ENCODE data around the gene UBE2F.

Gene UBE2F

GRCh38 chr2:237929979-237930378 is 36.8 kb upstream of the UBE2F start:
- H3K27me3 ChIP-seq = peaks cover 4% of the 10 kb centered on the region
- H3K4me1 ChIP-seq (ENCODE audit: control insufficient read depth in 1 of 2, insufficient read depth in 1 of 2, low read depth in 1 of 2, low read length in 1 of 2) = no peaks in the 10 kb centered on the region
- no peaks in the 10 kb centered on the region for H3K36me3 ChIP-seq
- no peaks in the 10 kb centered on the region for H3K9me3 ChIP-seq
- no peak overlapping the region for H3K27ac ChIP-seq
- H3K4me3 ChIP-seq (ENCODE audit: low read depth in 1 of 2, low read length in 1 of 2) = no peak overlapping the region
- TF ChIP-seq CTCF (IDR thresholded peaks at IDR 0.05) = no peak

- no peak overlapping the region for H3K27ac ChIP-seq
- no peaks in the 10 kb centered on the region for H3K36me3 ChIP-seq
- no peaks in the 10 kb centered on the region for H3K4me1 ChIP-seq (ENCODE audit: control insufficient read depth in 1 of 2, insufficient read depth in 1 of 2, low read depth in 1 of 2, low read length in 1 of 2)
- H3K4me3 ChIP-seq (ENCODE audit: low read depth in 1 of 2, low read length in 1 of 2) = no peak overlapping the region
- peaks cover 4% of the 10 kb centered on the region for H3K27me3 ChIP-seq
- no peak for TF ChIP-seq CTCF (IDR thresholded peaks at IDR 0.05)
- H3K9me3 ChIP-seq = no peaks in the 10 kb centered on the region
Measured at GRCh38 chr2:237931205-237931721, 35.6 kb upstream of the UBE2F start.

DNA sequence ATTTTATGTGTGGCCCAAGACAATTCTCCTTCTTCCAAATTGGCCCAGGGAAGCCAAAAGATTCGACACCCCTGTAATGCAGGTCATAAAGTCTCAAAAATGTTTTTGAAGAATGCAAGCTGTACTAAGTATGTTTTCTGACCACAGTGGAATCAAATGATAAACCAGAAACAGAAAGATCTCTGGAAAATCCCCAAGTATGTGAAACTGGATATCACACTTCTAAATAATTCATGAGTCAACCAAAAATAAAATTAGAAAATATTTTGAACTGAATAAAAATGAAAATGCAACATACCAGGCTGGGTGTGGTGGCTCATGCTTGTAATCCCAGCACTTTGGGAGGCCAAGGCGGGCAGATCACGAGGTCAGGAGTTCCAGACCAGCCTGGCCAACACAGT is 34.1 kb upstream of the UBE2F start:
- Histone ChIP-seq H3K4me1 (ENCODE audit: control insufficient read depth in 1 of 2, insufficient read depth in 1 of 2, low read depth in 1 of 2, low read length in 1 of 2) (no peaks in the 10 kb centered on the region), H3K36me3 (no peaks in the 10 kb centered on the region), H3K27ac (no peak overlapping the region), H3K4me3 (ENCODE audit: low read depth in 1 of 2, low read length in 1 of 2) (no peak overlapping the region), H3K27me3 (peaks cover 4% of the 10 kb centered on the region), H3K9me3 (no peaks in the 10 kb centered on the region)
- TF ChIP-seq CTCF (IDR thresholded peaks at IDR 0.05) = no peak

GRCh38 chr2:237934186-237934585 is 32.6 kb upstream of the UBE2F start:
- Histone ChIP-seq H3K36me3 (no peaks in the 10 kb centered on the region), H3K27ac (no peak overlapping the region), H3K27me3 (no peaks in the 10 kb centered on the region), H3K4me1 (ENCODE audit: control insufficient read depth in 1 of 2, insufficient read depth in 1 of 2, low read depth in 1 of 2, low read length in 1 of 2) (no peaks in the 10 kb centered on the region), H3K9me3 (no peaks in the 10 kb centered on the region), H3K4me3 (ENCODE audit: low read depth in 1 of 2, low read length in 1 of 2) (no peak overlapping the region)
- TF ChIP-seq CTCF (IDR thresholded peaks at IDR 0.05) = no peak

GRCh38 chr2:237935740-237936452 is 30.9 kb upstream of the UBE2F start:
- H3K36me3 ChIP-seq = no peaks in the 10 kb centered on the region
- no peaks in the 10 kb centered on the region for H3K27me3 ChIP-seq
- no peak overlapping the region for H3K27ac ChIP-seq
- H3K9me3 ChIP-seq = no peaks in the 10 kb centered on the region
- H3K4me1 ChIP-seq (ENCODE audit: control insufficient read depth in 1 of 2, insufficient read depth in 1 of 2, low read depth in 1 of 2, low read length in 1 of 2) = no peaks in the 10 kb centered on the region
- H3K4me3 ChIP-seq (ENCODE audit: low read depth in 1 of 2, low read length in 1 of 2) = no peak overlapping the region
- no peak for TF ChIP-seq CTCF (IDR thresholded peaks at IDR 0.05)
